ENCODE data around the gene RAB26. TPM values are rescaled to one million over a fixed set of nuclear protein-coding genes. Genes with fewer than 3 reads are reported as not detected.

The RAB26 gene
- total and polyA plus RNA-seq, 2 of the 13 experiments (the other 11 are each of a cell fraction or from before 2014, with no cell fraction given) = 0.86 to 3.6 TPM

GRCh38 chr16:2199095-2199494 lies 50.7 kb downstream of the RAB26 start:
- no peaks in the 10 kb centered on the region for H3K36me3 ChIP-seq (replicated peaks in 1 of 2; ENCODE audit: control insufficient read depth in 1 of 2, insufficient read depth in 2 of 2, low read length in 2 of 2)
- H3K4me3 ChIP-seq (replicated peaks in 1 of 3; ENCODE audit: insufficient read depth in 1 of 3, low read depth in 2 of 3, low read length in 3 of 3) = no peak overlapping the region
- no peaks in the 10 kb centered on the region for H3K79me2 ChIP-seq (ENCODE audit: insufficient read depth, low read length)
- intact Hi-C loops (cut with micrococcal nuclease; ENCODE audit: unreplicated experiment) (loop anchor here (5.0 kb wide), 2 partner anchors 37 to 53 kb away; partner anchors contain the start of gene ECI1), in situ Hi-C loops (cut with HindIII; ENCODE audit: extremely low pct_ligation_motif_present, low pct_unique_long_range_greater_than_20kb) (no loop called here)
- CTCF ChIA-PET (ENCODE audit: low intra/inter-chr PET ratio, low total read pairs) = no interaction called here
- ATAC-seq (no peak), FAIRE-seq (no peak), DNase-seq (ENCODE audit: low spot score) (no peak)
- no peaks in the 10 kb centered on the region for H4K20me1 ChIP-seq (ENCODE audit: insufficient read depth, low read length)
- H3K9ac ChIP-seq (ENCODE audit: insufficient read depth, low read depth, low read length) = no peak overlapping the region
- no peaks in the 10 kb centered on the region for H3K9me3 ChIP-seq (ENCODE audit: low read length)
- POLR2A ChIA-PET = interaction anchor here (1.0 to 1.3 kb wide), 3 partner anchors 16 to 44 kb away, joined by 3 to 5 read pairs (median 4); partner anchors contain the start of genes PGP and TRAF7
- 37% methylated on average over 3 of the region's 5 CpGs for WGBS (ENCODE audit: low lambda C conversion rate)
- BruUV-seq (replicated peaks) = no TSS peak
- 0 out of 2 replicates have a peak overlapping the region, but pooled peaks have one; percentile 7 for H3K4me2 ChIP-seq (ENCODE audit: low read depth, low read length)
- no peak overlapping the region for H2AFZ ChIP-seq (ENCODE audit: low read length)
- peaks cover 2 to 34% of the 10 kb centered on the region in 2 experiments; a peak in 3 of 5 replicates for H3K27me3 ChIP-seq (ENCODE audit: control insufficient read depth in 1 of 2, insufficient read depth in 2 of 2, low read length in 2 of 2)
- H3K27ac ChIP-seq (ENCODE audit: extremely low read length, insufficient read depth, low read length) = no peak overlapping the region
- H3K4me1 ChIP-seq (ENCODE audit: insufficient read depth, low read length) = peaks cover 41% of the 10 kb centered on the region
- no peak for TF ChIP-seq ZBTB3 (CRISPR knock-in tag; IDR thresholded peaks at IDR 0.05; ENCODE audit: borderline replicate concordance, low read depth)
- no peak for TF ChIP-seq PAF1 (CRISPR knock-in tag; IDR thresholded peaks at IDR 0.05)
- peak; percentile 87 for TF ChIP-seq ZMYM3 (CRISPR knock-in tag; IDR thresholded peaks at IDR 0.05)
- no peak for TF ChIP-seq SP4 (CRISPR knock-in tag; IDR thresholded peaks at IDR 0.05)
- no peak for TF ChIP-seq ZBTB20 (CRISPR knock-in tag; IDR thresholded peaks at IDR 0.05; ENCODE audit: borderline replicate concordance, low read depth)
- peak; percentile 92 for TF ChIP-seq ZNF629 (CRISPR knock-in tag; conservative IDR thresholded peaks at IDR 0.05)
- no peak for TF ChIP-seq ZNF607 (CRISPR knock-in tag; IDR thresholded peaks at IDR 0.05; ENCODE audit: borderline replicate concordance)
- TF ChIP-seq ZFP82 (CRISPR knock-in tag; IDR thresholded peaks at IDR 0.05; ENCODE audit: borderline replicate concordance) = no peak

- WGBS (ENCODE audit: low lambda C conversion rate) = 0% methylated on average over 2 of the region's 14 CpGs
- Histone ChIP-seq H3K27me3 (ENCODE audit: control insufficient read depth in 1 of 2, insufficient read depth in 2 of 2, low read length in 2 of 2) (peaks cover 2 to 34% of the 10 kb centered on the region in 2 experiments; a peak in 3 of 5 replicates), H3K4me2 (ENCODE audit: low read depth, low read length) (peak overlapping the region; percentile 3; the same call in 1 of the 2 replicates), H3K36me3 (replicated peaks in 1 of 2; ENCODE audit: control insufficient read depth in 1 of 2, insufficient read depth in 2 of 2, low read length in 2 of 2) (no peaks in the 10 kb centered on the region), H3K9me3 (ENCODE audit: low read length) (no peaks in the 10 kb centered on the region), H4K20me1 (ENCODE audit: insufficient read depth, low read length) (no peaks in the 10 kb centered on the region), H3K9ac (ENCODE audit: insufficient read depth, low read depth, low read length) (no peak overlapping the region), H2AFZ (ENCODE audit: low read length) (no peak overlapping the region), H3K4me3 (replicated peaks in 1 of 3; ENCODE audit: insufficient read depth in 1 of 3, low read depth in 2 of 3, low read length in 3 of 3) (no peak overlapping the region; a peak in 1 of 6 replicates), H3K79me2 (ENCODE audit: insufficient read depth, low read length) (no peaks in the 10 kb centered on the region), H3K27ac (ENCODE audit: extremely low read length, insufficient read depth, low read length) (no peak overlapping the region), H3K4me1 (ENCODE audit: insufficient read depth, low read length) (peaks cover 41% of the 10 kb centered on the region)
- in situ Hi-C loops (cut with HindIII; ENCODE audit: extremely low pct_ligation_motif_present, low pct_unique_long_range_greater_than_20kb) (no loop called here), intact Hi-C loops (cut with micrococcal nuclease; ENCODE audit: unreplicated experiment) (loop anchor here (5.0 kb wide), 2 partner anchors 37 to 53 kb away; partner anchors contain the start of gene ECI1)
- BruUV-seq (replicated peaks) = no TSS peak
- DNase-seq (ENCODE audit: low spot score) = no peak
- ChIA-PET POLR2A (interaction anchor here (1.0 to 1.3 kb wide), 3 partner anchors 16 to 44 kb away, joined by 3 to 5 read pairs (median 4); partner anchors contain the start of genes PGP and TRAF7), CTCF (ENCODE audit: low intra/inter-chr PET ratio, low total read pairs) (no interaction called here)
- ATAC-seq = peak; percentile 5; the same call in 1 of the 3 replicates
- FAIRE-seq = no peak
- TF ChIP-seq PCBP1 (IDR thresholded peaks at IDR 0.05; ENCODE audit: borderline replicate concordance, low read depth, low read length) = no peak
- 0 out of 2 replicates have a peak, but pooled peaks have one; percentile 20 for TF ChIP-seq GABPB1 (CRISPR knock-in tag; IDR thresholded peaks at IDR 0.05)
Measured at GRCh38 chr16:2199621-2200139, 51.3 kb downstream of the RAB26 start.
